K562 (cell line): ENCODE results near the gene NUB1. TPM values are rescaled to one million over a fixed set of nuclear protein-coding genes. Genes with fewer than 3 reads are reported as not detected.

Source experiments
- ATAC-seq: fragments of 200-7000 bp; cut with Tn5 transposase; 3 replicates; pipeline ENCODE4 v1.9.1; 2020; ENCODE audit warnings: moderate library complexity
- BruUV-seq: library from RNA; stranded (reverse); fragments of 400-500 nt; replicated peaks from 2 replicates; lab custom pipeline; 2021; lab: Mats Ljungman, UMichigan
- CTCF ChIA-PET: fragments of 300-600 bp; formaldehyde crosslinking; extraction: SDS; loops from one replicate; lab custom pipeline; 2021; ENCODE audit warnings: low intra/inter-chr PET ratio; lab: Yijun Ruan, JAX
- POLR2A ChIA-PET: fragments of 300-600, 350-650 bp; sonication (Branson Sonifier 250); formaldehyde crosslinking; extraction: SDS; loops from one replicate; lab custom pipeline; 2021; ENCODE audit warnings: antibody characterized with exemption, inconsistent platforms; lab: Yijun Ruan, JAX
- DNase-seq, 4 experiments: peaks; one replicate each; pipeline versions ENCODE4 v3.0.0 to v3.0.0-alpha.2; 2011 to 2018; ENCODE audit warnings: low spot score in 3 of 4, mixed read lengths in 3 of 4; ENCODE audit errors: extremely low read depth in 1 of 4
- FAIRE-seq: peaks from 2 replicates; lab custom pipeline; 2011; peaks lifted over from hg19 to GRCh38; lab: Jason Lieb, UNC
- H2AFZ ChIP-seq: 2 replicates; pipeline ENCODE4 v1.6.0; 2011; ENCODE audit warnings: low read depth, low read length, control low read depth, inconsistent platforms
- H3K27ac ChIP-seq: fragments of 200-600 bp; 3 replicates; pipeline ENCODE4 v1.8.0; 2011; ENCODE audit warnings: low read depth, mild to moderate bottlenecking, control low read depth, inconsistent platforms, low read length, moderate library complexity, mixed read lengths; ENCODE audit errors: extremely low read depth
- H3K27me3 ChIP-seq, 2 experiments: fragments of 300-600 bp in 1 of 2; 2 replicates in 1 of 2; 3 replicates in 1 of 2; pipeline versions ENCODE4 v1.6.0 to v1.8.0; 2011; ENCODE audit warnings: inconsistent platforms in 2 of 2, low read length in 2 of 2, mild to moderate bottlenecking in 1 of 2, mixed read lengths in 1 of 2, moderate library complexity in 1 of 2; ENCODE audit not compliant: control insufficient read depth in 2 of 2, insufficient read depth in 2 of 2
- H3K36me3 ChIP-seq: fragments of 300-600 bp; 3 replicates; pipeline ENCODE4 v1.8.0; 2011; ENCODE audit warnings: mild to moderate bottlenecking, low read length, inconsistent platforms; ENCODE audit not compliant: control insufficient read depth, insufficient read depth
- H3K4me1 ChIP-seq, 2 experiments: fragments of 200-600 bp in 1 of 2; replicated peaks in 1 of 2; 2 replicates in 1 of 2; 3 replicates in 1 of 2; pipeline versions ENCODE4 v1.5.1 to v1.8.0; 2011; ENCODE audit warnings: inconsistent platforms in 2 of 2, low read length in 2 of 2, mild to moderate bottlenecking in 1 of 2, mixed read lengths in 1 of 2, moderate library complexity in 1 of 2; ENCODE audit not compliant: control insufficient read depth in 2 of 2, insufficient read depth in 2 of 2
- H3K4me2 ChIP-seq: 2 replicates; pipeline ENCODE4 v1.6.1; 2011; ENCODE audit warnings: low read length, control low read depth, inconsistent platforms, mixed read lengths; ENCODE audit not compliant: insufficient read depth
- H3K4me3 ChIP-seq: fragments of 200-600 bp; sonication (generic), shearing (Covaris generic); 2 replicates; pipeline ENCODE4 v1.5.1; 2016; ENCODE audit warnings: control low read depth, inconsistent platforms
- H3K79me2 ChIP-seq: fragments of 200-600 bp; 3 replicates; pipeline ENCODE4 v1.8.0; 2011; ENCODE audit warnings: low read length, inconsistent platforms; ENCODE audit not compliant: control insufficient read depth, insufficient read depth
- H3K9ac ChIP-seq, 2 experiments: 2 replicates each; pipeline versions ENCODE4 v1.6.0 to v1.6.1; 2011; ENCODE audit warnings: low read depth in 2 of 2, low read length in 2 of 2, control low read depth in 1 of 2, inconsistent platforms in 1 of 2, mild to moderate bottlenecking in 1 of 2, mixed read lengths in 1 of 2; ENCODE audit not compliant: insufficient read depth in 1 of 2
- H3K9me1 ChIP-seq: one replicate; pipeline ENCODE4 v1.6.0; 2011; ENCODE audit warnings: inconsistent platforms, mild to moderate bottlenecking, low read length, moderate library complexity; ENCODE audit not compliant: control insufficient read depth, insufficient read depth
- H3K9me3 ChIP-seq: replicated peaks from 2 replicates; pipeline ENCODE4 v1.5.1; 2011; ENCODE audit warnings: low read depth, low read length, inconsistent platforms; ENCODE audit not compliant: control insufficient read depth, insufficient read depth
- H4K20me1 ChIP-seq: replicated peaks from 2 replicates; pipeline ENCODE4 v1.6.1; 2011; ENCODE audit warnings: low read length, inconsistent platforms, mixed read lengths; ENCODE audit not compliant: control insufficient read depth, insufficient read depth
- BCOR ChIP-seq: fragments of 450-650 bp; IDR thresholded peaks from 2 replicates; pipeline ENCODE4 v1.6.1; 2016
- BRD9 ChIP-seq: fragments of 450-650 bp; IDR thresholded peaks from 2 replicates; pipeline ENCODE4 v1.6.1; 2018; ENCODE audit warnings: low read depth; ENCODE audit not compliant: partially characterized antibody
- CREB1 ChIP-seq, 2 experiments: sonication (generic) in 1 of 2; formaldehyde crosslinking in 1 of 2; IDR thresholded peaks; 2 replicates each; pipeline versions ENCODE4 v1.6.1 to v1.8.0; 2012 to 2022; ENCODE audit warnings: inconsistent platforms in 1 of 2, mild to moderate bottlenecking in 1 of 2, missing genetic modification reagents in 1 of 2, moderate library complexity in 1 of 2
- LCOR ChIP-seq: sonication (generic); formaldehyde crosslinking; IDR thresholded peaks from 2 replicates; pipeline ENCODE4 v1.8.0; 2022; ENCODE audit warnings: mild to moderate bottlenecking, missing genetic modification reagents
- NCOR1 ChIP-seq: fragments of 450-650 bp; IDR thresholded peaks from 2 replicates; pipeline ENCODE4 v1.6.1; 2016; ENCODE audit warnings: mild to moderate bottlenecking, moderate library complexity
- POLR2A ChIP-seq: fragments of 450-650 bp; conservative IDR thresholded peaks from 2 replicates; pipeline ENCODE4 v1.6.1; 2016
- POLR3A ChIP-seq: IDR thresholded peaks from 2 replicates; pipeline ENCODE4 v1.6.1; 2011; ENCODE audit warnings: borderline replicate concordance, mild to moderate bottlenecking, moderate library complexity; ENCODE audit not compliant: insufficient read length, insufficient read depth; ENCODE audit errors: extremely low read depth
- REST ChIP-seq, 2 experiments: fragments of 450-650 bp; formaldehyde crosslinking in 1 of 2; IDR thresholded peaks; 2 replicates each; pipeline versions ENCODE4 v1.4.0 to v1.6.1; 2014 to 2020; ENCODE audit warnings: mild to moderate bottlenecking in 2 of 2, borderline replicate concordance in 1 of 2, low read depth in 1 of 2
- SNIP1 ChIP-seq: fragments of 450-650 bp; IDR thresholded peaks from 2 replicates; pipeline ENCODE4 v1.7.1; 2017; ENCODE audit warnings: low read depth, mild to moderate bottlenecking
- ZNF511 ChIP-seq: sonication (generic); formaldehyde crosslinking; IDR thresholded peaks from 2 replicates; pipeline ENCODE4 v1.8.0; 2022; ENCODE audit warnings: mild to moderate bottlenecking, missing genetic modification reagents
- WGBS: fragments of 100-300 bp; shearing (Covaris generic); methylation state at CpG from one replicate; pipeline ENCODE4 v1.1.6; 2016; ENCODE audit warnings: low coverage, mixed read lengths; ENCODE audit not compliant: insufficient coverage; ENCODE audit errors: missing lambda C conversion rate; 5-methylcytosine and 5-hydroxymethylcytosine counted together
- in situ Hi-C: fragments of 300-500 bp; cut with MboI; formaldehyde crosslinking; loops from 4 replicates; pipeline ENCODE4 v1.15.0; 2018; ENCODE audit warnings: inconsistent platforms, mixed read lengths
- intact Hi-C: fragments of 100-400 bp; cut with micrococcal nuclease; formaldehyde crosslinking; loops from 2 replicates; pipeline ENCODE4 v1.14.2; 2022
- polyA plus RNA-seq, 8 experiments: library from polyadenylated mRNA; depleted of rRNA in 4 of 8; stranded (reverse) in 5 of 8; unstranded in 3 of 8; fragments of >200 nt; fragmentation: Nextera tagmentation in 2 of 8; fragmentation: Illumina TruSeq in 1 of 8; extraction: Ambion mirVana in 2 of 8; extraction: Trizol in 1 of 8; gene quantifications; 2 replicates each; pipeline versions ENCODE4 v1.2.1 to v1.2.3, GENCODE V29; 2011 to 2014; ENCODE audit warnings: inconsistent platforms in 1 of 8, missing spikeins in 1 of 8
- total RNA-seq, 7 experiments: library from RNA; depleted of rRNA in 6 of 7; stranded (reverse); fragments of >200 nt in 6 of 7; fragmentation: Illumina TruSeq in 2 of 7; extraction: Trizol in 2 of 7; gene quantifications; 2 replicates each; pipeline versions ENCODE4 v1.2.1 to v1.2.3, GENCODE V29; 2011 to 2021; ENCODE audit warnings: low replicate concordance in 1 of 7
- TF ChIP-seq, protein P1 (sequence below): fragments of 450-650 bp; conservative IDR thresholded peaks from 2 replicates; pipeline ENCODE4 v1.6.1; 2016; ENCODE audit warnings: missing genetic modification characterization, low read depth, mild to moderate bottlenecking, missing compliant biosample characterization, moderate library complexity
- TF ChIP-seq, protein P2 (sequence below): fragments of 450-650 bp; formaldehyde crosslinking; conservative IDR thresholded peaks from 2 replicates; pipeline ENCODE4 v1.4.0; 2022; ENCODE audit warnings: mild to moderate bottlenecking, missing genetic modification characterization

The NUB1 gene
- total and polyA plus RNA-seq, 9 of the 15 experiments (the other 6 are each of a cell fraction or from before 2014, with no cell fraction given) = 43.2 to 159 (median 85.2) TPM

GRCh38 chr7:151420144-151420543, 78.5 kb downstream of the NUB1 start:
- Histone ChIP-seq H3K9ac (no peak overlapping the region), H3K79me2 (no peaks in the 10 kb centered on the region), H3K9me3 (peaks cover 21% of the 10 kb centered on the region), H3K4me1 (no peaks in the 10 kb centered on the region), H3K4me3 (no peak overlapping the region), H3K27me3 (peaks cover 0 to 12% of the 10 kb centered on the region in 2 experiments; a peak in 3 of 5 replicates), H3K4me2 (no peak overlapping the region), H3K36me3 (no peaks in the 10 kb centered on the region), H2AFZ (no peak overlapping the region), H3K9me1 (no peaks in the 10 kb centered on the region), H3K27ac (no peak overlapping the region), H4K20me1 (no peaks in the 10 kb centered on the region)
- no TSS peak for BruUV-seq
- 12% methylated on average over 5 of the region's 5 CpGs for WGBS
- ChIA-PET POLR2A (interaction anchor here (1.0 kb wide), 1 partner anchor 15 kb away, joined by 3 read pairs; no protein-coding TSS in a partner anchor), CTCF (no interaction called here)
- DNase-seq (no peak), ATAC-seq (no peak), FAIRE-seq (no peak)
- intact Hi-C loops (no loop called here), in situ Hi-C loops (no loop called here)
- TF ChIP-seq BRD9 (no peak), REST (IDR thresholded peaks at IDR 0.05; ENCODE audit: borderline replicate concordance) (no peak), REST (CRISPR knock-in tag; IDR thresholded peaks at IDR 0.05; ENCODE audit: low read depth) (no peak), POLR2A (no peak), POLR3A (no peak), SNIP1 (no peak), BCOR (no peak), ZNF511 (CRISPR knock-in tag) (no peak), LCOR (CRISPR knock-in tag) (no peak), CREB1 (IDR thresholded peaks at IDR 0.05) (no peak), CREB1 (CRISPR knock-in tag; IDR thresholded peaks at IDR 0.05) (no peak), NCOR1 (no peak)
- TF ChIP-seq, protein P1, sequence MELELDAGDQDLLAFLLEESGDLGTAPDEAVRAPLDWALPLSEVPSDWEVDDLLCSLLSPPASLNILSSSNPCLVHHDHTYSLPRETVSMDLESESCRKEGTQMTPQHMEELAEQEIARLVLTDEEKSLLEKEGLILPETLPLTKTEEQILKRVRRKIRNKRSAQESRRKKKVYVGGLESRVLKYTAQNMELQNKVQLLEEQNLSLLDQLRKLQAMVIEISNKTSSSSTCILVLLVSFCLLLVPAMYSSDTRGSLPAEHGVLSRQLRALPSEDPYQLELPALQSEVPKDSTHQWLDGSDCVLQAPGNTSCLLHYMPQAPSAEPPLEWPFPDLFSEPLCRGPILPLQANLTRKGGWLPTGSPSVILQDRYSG (tag) = no peak
- TF ChIP-seq, protein P2, sequence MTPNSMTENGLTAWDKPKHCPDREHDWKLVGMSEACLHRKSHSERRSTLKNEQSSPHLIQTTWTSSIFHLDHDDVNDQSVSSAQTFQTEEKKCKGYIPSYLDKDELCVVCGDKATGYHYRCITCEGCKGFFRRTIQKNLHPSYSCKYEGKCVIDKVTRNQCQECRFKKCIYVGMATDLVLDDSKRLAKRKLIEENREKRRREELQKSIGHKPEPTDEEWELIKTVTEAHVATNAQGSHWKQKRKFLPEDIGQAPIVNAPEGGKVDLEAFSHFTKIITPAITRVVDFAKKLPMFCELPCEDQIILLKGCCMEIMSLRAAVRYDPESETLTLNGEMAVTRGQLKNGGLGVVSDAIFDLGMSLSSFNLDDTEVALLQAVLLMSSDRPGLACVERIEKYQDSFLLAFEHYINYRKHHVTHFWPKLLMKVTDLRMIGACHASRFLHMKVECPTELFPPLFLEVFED (CRISPR knock-in tag) = no peak
